Cardiac muscle cell (in vitro differentiated cells and primary cell): ENCODE measurements around the gene OR10J1. TPM values are rescaled to one million over a fixed set of nuclear protein-coding genes. Genes with fewer than 3 reads are reported as not detected.
A peak's percentile ranks its signal among the peaks of the same experiment; 100 is the strongest.

ENCODE experiments used
- DNase-seq, 2 donors: peaks; one replicate each; pipeline versions ENCODE4 v3.0.0 to v3.0.0-alpha.2; 2010 to 2017; ENCODE audit warnings: low read depth in 1 of 2, low spot score in 1 of 2
- H3K27ac ChIP-seq: fragments of 200-600 bp; sonication (generic); 2 replicates; pipeline ENCODE4 v1.5.1; 2016
- H3K27me3 ChIP-seq: fragments of 200-600 bp; sonication (generic); 2 replicates; pipeline ENCODE4 v1.6.0; 2016; ENCODE audit warnings: control low read depth
- H3K36me3 ChIP-seq: fragments of 200-600 bp; sonication (generic); 2 replicates; pipeline ENCODE4 v1.5.1; 2016; ENCODE audit warnings: control low read depth
- H3K4me1 ChIP-seq: fragments of 200-600 bp; sonication (generic); 2 replicates; pipeline ENCODE4 v1.8.1; 2017; ENCODE audit warnings: low read depth, mild to moderate bottlenecking, mixed run types
- H3K4me3 ChIP-seq: fragments of 200-600 bp; sonication (generic); 2 replicates; pipeline ENCODE4 v1.5.1; 2016; ENCODE audit warnings: mild to moderate bottlenecking
- H3K9me3 ChIP-seq: fragments of 200-600 bp; sonication (generic); 2 replicates; pipeline ENCODE4 v1.5.1; 2017; ENCODE audit warnings: low read depth, mild to moderate bottlenecking, control low read depth
- CTCF ChIP-seq: IDR thresholded peaks from 2 replicates; pipeline ENCODE4 v1.5.1; 2012; ENCODE audit warnings: low read depth, mild to moderate bottlenecking, low read length
- polyA plus RNA-seq: library from polyadenylated mRNA; unstranded; fragments of >200 nt; fragmentation: Nextera tagmentation; extraction: Ambion mirVana; gene quantifications from 2 replicates; pipeline ENCODE4 v1.2.1, GENCODE V29; 2016
- total RNA-seq: library from RNA; depleted of rRNA; stranded (reverse); fragments of >200 nt; gene quantifications from 2 replicates; pipeline ENCODE4 v1.2.3, GENCODE V29; 2016

OR10J1 gene
- total and polyA plus RNA-seq, 2 experiments from 2014 or later = not detected

GRCh38 chr1:159429074-159429861, 10.3 kb upstream of the OR10J1 start:
- Histone ChIP-seq H3K27me3 (no peaks in the 10 kb centered on the region), H3K9me3 (no peaks in the 10 kb centered on the region), H3K4me1 (no peaks in the 10 kb centered on the region), H3K36me3 (no peaks in the 10 kb centered on the region), H3K27ac (no peak overlapping the region), H3K4me3 (no peak overlapping the region)
- peak in 1 of 2 donors; percentile 90 for DNase-seq
- no peak for TF ChIP-seq CTCF

- Histone ChIP-seq H3K4me3 (no peak overlapping the region), H3K9me3 (no peaks in the 10 kb centered on the region), H3K27ac (no peak overlapping the region), H3K4me1 (no peaks in the 10 kb centered on the region), H3K36me3 (no peaks in the 10 kb centered on the region), H3K27me3 (no peaks in the 10 kb centered on the region)
- no peak for DNase-seq
- no peak for TF ChIP-seq CTCF
These were observed 8.5 kb upstream of the OR10J1 start for GRCh38 chr1:159430985-159431384.

GRCh38 chr1:159431904-159432303, 7.6 kb upstream of the OR10J1 start, which contains the start of gene OR10J4:
Gene OR10J4, plus strand, starts transcription at chr1:159432204.
- no peaks in the 10 kb centered on the region for H3K4me1 ChIP-seq
- no peak within 1 kb of the TSS for H3K27ac ChIP-seq
- H3K27me3 ChIP-seq = no peaks in the 10 kb centered on the region
- H3K9me3 ChIP-seq = no peaks in the 10 kb centered on the region
- no peak for DNase-seq
- no peak for TF ChIP-seq CTCF
- H3K4me3 ChIP-seq = no peak within 1 kb of the TSS
- no peaks in the 10 kb centered on the region for H3K36me3 ChIP-seq

GRCh38 chr1:159436469-159436868, 3.1 kb upstream of the OR10J1 start:
- no peak for TF ChIP-seq CTCF
- Histone ChIP-seq H3K27ac (no peak overlapping the region), H3K36me3 (no peaks in the 10 kb centered on the region), H3K27me3 (no peaks in the 10 kb centered on the region), H3K9me3 (no peaks in the 10 kb centered on the region), H3K4me1 (no peaks in the 10 kb centered on the region), H3K4me3 (no peak overlapping the region)
- DNase-seq = no peak

GRCh38 chr1:159441360-159441759, 1.8 kb downstream of the OR10J1 start:
- Histone ChIP-seq H3K4me1 (peaks cover 18% of the 10 kb centered on the region), H3K9me3 (no peaks in the 10 kb centered on the region)
- no peak for TF ChIP-seq CTCF

More at GRCh38 chr1:159441360-159441759, 1.8 kb downstream of the OR10J1 start:
- H3K27ac ChIP-seq = no peak overlapping the region
- no peaks in the 10 kb centered on the region for H3K27me3 ChIP-seq
- H3K36me3 ChIP-seq = no peaks in the 10 kb centered on the region
- no peak overlapping the region for H3K4me3 ChIP-seq
- DNase-seq = no peak
